HepG2 (cell line): ENCODE measurements around the gene GASK1A. TPM values are rescaled to one million over a fixed set of nuclear protein-coding genes. Genes with fewer than 3 reads are reported as not detected.
A peak's percentile ranks its signal among the peaks of the same experiment; 100 is the strongest.

Experiments
- ATAC-seq: fragments of 200-7000 bp; cut with Tn5 transposase; 3 replicates; pipeline ENCODE4 v1.9.1; 2020; ENCODE audit warnings: mild to moderate bottlenecking, moderate library complexity
- BruUV-seq: library from RNA; stranded (reverse); fragments of 400-500 nt; replicated peaks from 2 replicates; lab custom pipeline; 2021; lab: Mats Ljungman, UMichigan
- CTCF ChIA-PET: fragments of 300-600 bp; formaldehyde crosslinking; extraction: SDS; loops from one replicate; lab custom pipeline; 2021; ENCODE audit warnings: low total read pairs, inconsistent platforms, low intra/inter-chr PET ratio; lab: Yijun Ruan, JAX
- POLR2A ChIA-PET: fragments of 350-600 bp; sonication (Branson Sonifier 250); formaldehyde crosslinking; loops from one replicate; lab custom pipeline; 2020; ENCODE audit warnings: antibody characterized with exemption, inconsistent platforms; lab: Yijun Ruan, JAX
- DNase-seq: peaks from one replicate; pipeline ENCODE4 v3.0.0-alpha.2; 2015; ENCODE audit warnings: low spot score
- FAIRE-seq: peaks from 3 replicates; lab custom pipeline; 2011; peaks lifted over from hg19 to GRCh38; lab: Jason Lieb, UNC
- H2AFZ ChIP-seq: one replicate; pipeline ENCODE4 v1.6.1; 2011; ENCODE audit warnings: low read length, inconsistent platforms
- H3K27ac ChIP-seq: fragments of 300-600 bp; 3 replicates; pipeline ENCODE4 v1.8.0; 2011; ENCODE audit warnings: mixed run types, mild to moderate bottlenecking, mixed read lengths, low read length, inconsistent platforms; ENCODE audit not compliant: insufficient read depth; ENCODE audit errors: extremely low read length
- H3K27me3 ChIP-seq, 2 experiments: fragments of 200-600 bp in 1 of 2; 2 replicates in 1 of 2; 3 replicates in 1 of 2; pipeline versions ENCODE4 v1.6.0 to v1.8.0; 2011; ENCODE audit warnings: low read length in 2 of 2, mild to moderate bottlenecking in 2 of 2, moderate library complexity in 2 of 2, inconsistent platforms in 1 of 2; ENCODE audit not compliant: insufficient read depth in 2 of 2, control insufficient read depth in 1 of 2
- H3K36me3 ChIP-seq, 2 experiments: fragments of 200-600 bp in 1 of 2; replicated peaks in 1 of 2; 2 replicates in 1 of 2; 3 replicates in 1 of 2; pipeline versions ENCODE4 v1.5.1 to v1.8.0; 2011; ENCODE audit warnings: low read length in 2 of 2, inconsistent platforms in 1 of 2; ENCODE audit not compliant: insufficient read depth in 2 of 2, control insufficient read depth in 1 of 2
- H3K4me1 ChIP-seq: 2 replicates; pipeline ENCODE4 v1.5.1; 2012; ENCODE audit warnings: low read length, inconsistent platforms; ENCODE audit not compliant: insufficient read depth
- H3K4me2 ChIP-seq: 2 replicates; pipeline ENCODE4 v1.6.0; 2011; ENCODE audit warnings: low read depth, low read length, inconsistent platforms
- H3K4me3 ChIP-seq, 3 experiments: fragments of 200-600 bp in 1 of 3; sonication (generic), shearing (Covaris generic) in 1 of 3; replicated peaks in 1 of 3; 2 replicates each; pipeline ENCODE4 v1.5.1; 2011 to 2016; ENCODE audit warnings: low read length in 3 of 3, inconsistent platforms in 2 of 3, low read depth in 2 of 3, mild to moderate bottlenecking in 2 of 3, control low read depth in 1 of 3, mixed read lengths in 1 of 3; ENCODE audit not compliant: insufficient read depth in 1 of 3
- H3K79me2 ChIP-seq: one replicate; pipeline ENCODE4 v1.6.1; 2011; ENCODE audit warnings: low read length, inconsistent platforms; ENCODE audit not compliant: insufficient read depth
- H3K9ac ChIP-seq: 2 replicates; pipeline ENCODE4 v1.6.0; 2011; ENCODE audit warnings: mild to moderate bottlenecking, low read depth, low read length, inconsistent platforms; ENCODE audit not compliant: insufficient read depth
- H3K9me3 ChIP-seq: 2 replicates; pipeline ENCODE4 v1.5.1; 2012; ENCODE audit warnings: mild to moderate bottlenecking, low read length
- H4K20me1 ChIP-seq: 2 replicates; pipeline ENCODE4 v1.6.0; 2011; ENCODE audit warnings: inconsistent platforms, mild to moderate bottlenecking, low read length, moderate library complexity; ENCODE audit not compliant: insufficient read depth
- CREM ChIP-seq, 2 experiments: sonication (generic) in 1 of 2; formaldehyde crosslinking in 1 of 2; IDR thresholded peaks; 2 replicates each; pipeline versions ENCODE4 v1.4.0 to v1.6.1; 2016 to 2020; ENCODE audit warnings: antibody characterized with exemption in 1 of 2, mild to moderate bottlenecking in 1 of 2, missing genetic modification reagents in 1 of 2
- CTCF ChIP-seq: sonication (generic); formaldehyde crosslinking; IDR thresholded peaks from 2 replicates; pipeline ENCODE4 v1.5.0; 2020; ENCODE audit warnings: mild to moderate bottlenecking, missing genetic modification reagents, moderate library complexity
- EHMT2 ChIP-seq: fragments of 200-600 bp; sonication (generic); IDR thresholded peaks from 2 replicates; pipeline ENCODE4 v1.7.0; 2017; ENCODE audit warnings: antibody characterized with exemption, low read depth, low read length, borderline replicate concordance
- MBNL3 ChIP-seq: fragments of 250-450 bp; sonication (Bioruptor Pico); conservative IDR thresholded peaks from 2 replicates; pipeline ENCODE4 v1.8.0; 2022; ENCODE audit warnings: mild to moderate bottlenecking, inconsistent platforms
- ZFP41 ChIP-seq: sonication (generic); formaldehyde crosslinking; IDR thresholded peaks from 2 replicates; pipeline ENCODE4 v1.4.0; 2020; ENCODE audit warnings: mild to moderate bottlenecking, missing genetic modification reagents, borderline replicate concordance
- ZNF296 ChIP-seq: sonication (generic); formaldehyde crosslinking; conservative IDR thresholded peaks from 2 replicates; pipeline ENCODE4 v1.5.0; 2020; ENCODE audit warnings: mild to moderate bottlenecking, missing genetic modification reagents
- ZNF558 ChIP-seq: sonication (generic); formaldehyde crosslinking; IDR thresholded peaks from 2 replicates; pipeline ENCODE4 v1.9.0; 2022; ENCODE audit warnings: mild to moderate bottlenecking, missing genetic modification reagents, borderline replicate concordance
- WGBS: methylation state at CpG from one replicate; pipeline ENCODE4 v1.1.6; 2017; ENCODE audit warnings: low lambda C conversion rate; 5-methylcytosine and 5-hydroxymethylcytosine counted together
- in situ Hi-C: cut with HindIII; loops from 2 replicates; pipeline ENCODE4 v1.10.0; 2017; ENCODE audit warnings: low pct_unique_long_range_greater_than_20kb; ENCODE audit not compliant: extremely low pct_ligation_motif_present
- intact Hi-C: fragments of 100-400 bp; cut with micrococcal nuclease; formaldehyde crosslinking; loops from one replicate; pipeline ENCODE4 v1.10.0; 2022; ENCODE audit not compliant: unreplicated experiment
- polyA plus RNA-seq, 8 experiments: library from polyadenylated mRNA; depleted of rRNA in 3 of 8; stranded (reverse) in 7 of 8; unstranded in 1 of 8; fragments of >200 nt; fragmentation: Illumina TruSeq in 4 of 8; extraction: Trizol in 4 of 8; gene quantifications; 2 replicates each; pipeline versions ENCODE4 v1.2.1 to v1.2.3, GENCODE V29; 2011 to 2016; ENCODE audit warnings: low read depth in 4 of 8, missing spikeins in 1 of 8, mixed read lengths in 1 of 8; ENCODE audit not compliant: insufficient read depth in 1 of 8
- total RNA-seq, 5 experiments: library from RNA; depleted of rRNA; stranded (reverse); fragments of >200 nt; fragmentation: Illumina TruSeq; extraction: Trizol; gene quantifications; 2 replicates each; pipeline ENCODE4 v1.2.3, GENCODE V29; 2016; ENCODE audit warnings: low read depth in 1 of 5

Gene GASK1A
- total and polyA plus RNA-seq, 2 of the 13 experiments (the other 11 are each of a cell fraction or from before 2014, with no cell fraction given): not detected

GRCh38 chr3:43087249-43087776 lies 108.2 kb downstream of the GASK1A start:
- 94% methylated on average over 2 of the region's 5 CpGs for WGBS
- BruUV-seq: no TSS peak
- TF ChIP-seq CTCF (CRISPR knock-in tag): peak; percentile 24; the same call in 1 of the 2 replicates
- no peak for TF ChIP-seq MBNL3
- no peak for TF ChIP-seq ZNF558 (CRISPR knock-in tag)
- TF ChIP-seq ZFP41 (CRISPR knock-in tag): no peak
- no peak for TF ChIP-seq EHMT2
- TF ChIP-seq ZNF296 (CRISPR knock-in tag): no peak
- TF ChIP-seq CREM (IDR thresholded peaks at IDR 0.05): no peak
- no peak for TF ChIP-seq CREM (CRISPR knock-in tag; IDR thresholded peaks at IDR 0.05)
- Histone ChIP-seq H3K36me3 (peaks cover 0 to 1% of the 10 kb centered on the region in 2 experiments; a peak in 1 of 5 replicates), H3K79me2 (no peaks in the 10 kb centered on the region), H3K4me3 (no peak overlapping the region), H3K4me1 (no peaks in the 10 kb centered on the region), H3K27ac (no peak overlapping the region), H3K9me3 (no peaks in the 10 kb centered on the region), H3K27me3 (no peaks in the 10 kb centered on the region), H3K9ac (no peak overlapping the region), H2AFZ (no peak overlapping the region), H3K4me2 (no peak overlapping the region), H4K20me1 (no peaks in the 10 kb centered on the region)
- POLR2A ChIA-PET: no interaction called here
- intact Hi-C loops (no loop called here), in situ Hi-C loops (no loop called here)
- FAIRE-seq (no peak), DNase-seq (no peak), ATAC-seq (peak; percentile 43; the same call in 1 of the 3 replicates)
- CTCF ChIA-PET: no interaction called here
